Activated naive CD4-positive, alpha-beta T cell (primary cell): ENCODE measurements around the gene TGFBI.
A peak's percentile ranks its signal among the peaks of the same experiment; 100 is the strongest.

Experiments used
- DNase-seq, 4 experiments: peaks; one replicate each; lab custom pipeline; 2025; lab: John Stamatoyannopoulos, UW

Gene TGFBI

GRCh38 chr5:136066661-136067271 is 38.0 kb downstream of the TGFBI start:
- no peak for DNase-seq

GRCh38 chr5:136067422-136067821 is 38.6 kb downstream of the TGFBI start:
- no peak for DNase-seq

- DNase-seq = no peak
Observed at GRCh38 chr5:136070486-136071285, 41.9 kb downstream of the TGFBI start.

GRCh38 chr5:136073714-136074529 is 45.1 kb downstream of the TGFBI start:
- DNase-seq = no peak

- no peak for DNase-seq
Observed at GRCh38 chr5:136075466-136075891, 46.7 kb downstream of the TGFBI start.

- no peak for DNase-seq
Observed at GRCh38 chr5:136076067-136076466, 47.3 kb downstream of the TGFBI start.

- DNase-seq = no peak
Observed at GRCh38 chr5:136076881-136077445, 48.2 kb downstream of the TGFBI start.

GRCh38 chr5:136079195-136079985 is 50.6 kb downstream of the TGFBI start:
- no peak for DNase-seq

GRCh38 chr5:136080113-136080482 is 51.3 kb downstream of the TGFBI start:
- no peak for DNase-seq

DNA sequence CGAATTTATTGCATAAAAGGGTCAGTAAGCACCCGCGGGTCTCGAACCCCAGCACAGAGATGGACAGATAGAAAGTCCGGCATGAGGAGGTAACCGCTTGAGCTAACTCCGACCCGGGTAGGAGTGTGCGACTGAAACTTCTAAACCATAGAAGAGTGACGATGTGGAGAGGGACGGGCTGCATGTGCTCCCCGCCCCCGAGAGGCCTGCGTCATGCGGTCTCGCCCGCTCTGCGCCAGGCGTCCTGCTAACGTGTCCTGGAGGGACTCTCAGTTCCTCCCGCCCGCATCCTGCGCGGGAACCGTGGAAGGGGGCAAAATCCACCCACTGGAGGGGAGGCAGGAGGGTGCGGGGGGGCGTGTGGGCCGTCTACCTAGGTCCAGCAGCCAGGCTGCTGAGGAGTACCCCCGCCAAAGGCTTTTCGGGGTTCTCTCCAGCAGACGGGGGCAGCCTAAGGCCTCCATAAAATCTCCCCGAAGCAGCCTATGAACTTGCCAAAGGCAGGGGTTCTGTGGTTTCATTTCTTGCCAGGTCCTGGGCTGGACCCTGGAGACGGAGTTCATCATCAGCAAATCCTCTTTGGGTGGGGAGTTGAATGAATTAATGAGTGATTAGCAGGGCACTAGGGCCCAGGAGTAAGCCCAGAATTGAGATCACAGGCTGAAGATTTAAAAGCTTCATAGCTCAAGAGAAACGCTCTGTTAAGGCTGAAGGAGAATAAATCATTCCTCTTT is 51.9 kb downstream of the TGFBI start:
- no peak for DNase-seq

GRCh38 chr5:136081217-136081591 is 52.4 kb downstream of the TGFBI start:
- DNase-seq = no peak

DNA sequence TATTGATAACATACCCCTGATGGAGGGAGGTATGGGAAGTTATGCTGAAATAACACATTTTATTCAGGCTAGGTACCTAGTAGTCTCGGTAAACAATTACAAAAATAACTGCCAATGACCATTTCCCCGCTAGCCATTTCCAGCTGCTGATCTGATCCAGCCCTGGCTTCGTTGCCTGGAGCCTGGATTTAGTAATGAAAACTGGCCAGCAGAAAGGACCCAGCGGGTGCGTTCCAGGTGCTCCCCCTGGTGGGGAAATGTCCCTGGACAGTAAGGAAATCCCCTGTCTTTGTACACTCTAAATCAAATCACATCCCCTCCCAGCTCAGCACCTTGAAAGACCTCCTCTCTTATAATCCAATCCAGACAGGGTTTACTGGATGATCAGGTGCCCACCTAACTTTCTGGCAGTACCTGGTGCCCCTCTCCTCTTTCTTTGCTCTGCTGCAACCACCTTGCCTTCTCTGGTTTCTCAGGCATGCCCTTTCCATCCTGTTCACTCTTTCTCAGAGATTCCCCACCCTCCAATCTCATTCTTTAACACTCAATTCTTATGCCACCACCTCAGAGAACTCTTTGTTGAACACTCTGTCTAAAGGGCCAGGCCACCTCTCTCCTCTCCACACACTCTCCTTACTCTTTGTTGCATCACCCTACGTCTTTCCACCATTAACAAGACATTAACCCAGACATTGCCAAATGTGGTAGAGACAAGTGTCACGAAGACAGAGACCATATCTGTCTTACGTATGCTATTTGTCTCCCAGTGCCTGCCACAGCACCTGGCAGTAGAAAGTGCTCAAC is 53.8 kb downstream of the TGFBI start:
- peak in 1 of 4 experiments; percentile 4 for DNase-seq

- no peak for DNase-seq
Observed at GRCh38 chr5:136084698-136085097, 55.9 kb downstream of the TGFBI start.

GRCh38 chr5:136086783-136087566 is 58.2 kb downstream of the TGFBI start:
- DNase-seq = no peak

- no peak for DNase-seq
Observed at GRCh38 chr5:136087961-136088871, 59.4 kb downstream of the TGFBI start.

GRCh38 chr5:136089791-136090190 is 61.0 kb downstream of the TGFBI start:
- no peak for DNase-seq

DNA sequence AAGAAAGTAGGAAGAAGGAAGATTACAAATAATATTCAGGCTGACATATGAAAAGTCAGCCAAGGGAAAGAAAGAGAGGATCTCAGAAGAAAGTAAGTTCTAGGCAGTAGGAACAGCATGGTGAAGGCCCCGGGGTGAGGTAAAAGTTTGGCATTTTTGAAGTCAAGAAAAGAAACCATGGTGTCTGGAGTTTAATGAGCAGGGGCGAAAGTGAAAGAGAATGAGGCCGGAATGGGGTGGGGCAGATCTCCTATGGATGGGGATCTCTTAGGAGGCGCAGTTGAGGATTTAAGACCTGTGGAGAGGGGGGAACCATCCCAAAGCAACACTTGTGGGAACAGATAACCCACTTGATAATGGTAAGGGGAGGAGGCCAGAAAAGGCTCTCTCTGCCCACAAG is 61.5 kb downstream of the TGFBI start:
- DNase-seq = no peak

DNA sequence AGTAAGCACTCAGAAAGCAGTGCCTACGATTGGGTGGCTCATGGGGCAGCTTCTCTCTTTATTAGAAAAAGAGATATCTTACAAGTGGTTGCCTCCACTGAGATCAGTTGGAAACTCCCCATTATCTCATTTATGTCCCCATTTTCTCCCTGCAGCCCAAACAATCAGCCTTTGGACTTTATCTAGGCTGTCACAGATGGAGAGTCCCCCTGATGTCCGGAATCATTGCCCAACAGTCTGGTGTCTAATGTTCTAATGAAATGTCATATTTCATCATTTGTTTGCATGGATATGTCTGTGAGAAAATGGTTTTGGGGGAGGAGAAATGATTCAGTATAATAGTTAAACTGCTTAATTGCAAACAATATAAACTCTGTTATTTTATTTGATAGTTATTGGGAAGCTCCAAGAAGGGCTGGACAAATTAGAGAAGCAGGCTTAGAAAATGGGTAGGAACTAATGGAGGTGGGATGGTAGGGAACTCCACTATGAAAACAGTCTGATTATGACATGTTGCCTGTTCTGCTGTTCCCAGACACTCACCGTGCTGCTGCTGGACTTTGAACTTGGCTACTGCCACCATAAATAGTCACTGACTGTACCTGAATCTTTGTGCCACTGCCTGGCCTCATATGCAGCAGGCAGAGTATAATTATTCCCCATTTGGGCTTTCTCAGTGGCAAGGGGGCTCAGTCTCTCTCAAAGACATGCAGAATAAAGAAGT is 65.6 kb downstream of the TGFBI start:
- DNase-seq = no peak
